ENCODE measurements around the gene ADGRV1.

GRCh38 chr5:90547072-90547536, 11.5 kb upstream of the ADGRV1 start:
- TF ChIP-seq FOXM1 (IDR thresholded peaks at IDR 0.05; ENCODE audit: borderline replicate concordance) (no peak), ARNT (IDR thresholded peaks at IDR 0.05) (no peak), CTBP1 (IDR thresholded peaks at IDR 0.05; ENCODE audit: borderline replicate concordance) (no peak), SP1 (IDR thresholded peaks at IDR 0.05) (no peak), ZNF384 (IDR thresholded peaks at IDR 0.05) (no peak), TARDBP (IDR thresholded peaks at IDR 0.05) (no peak), ELF4 (IDR thresholded peaks at IDR 0.05) (no peak), HDGF (IDR thresholded peaks at IDR 0.05; ENCODE audit: borderline replicate concordance) (no peak), LEF1 (IDR thresholded peaks at IDR 0.05; ENCODE audit: borderline replicate concordance) (no peak), SUZ12 (IDR thresholded peaks at IDR 0.05) (no peak), FOXK2 (IDR thresholded peaks at IDR 0.05) (no peak)
- TF ChIP-seq, protein P1, sequence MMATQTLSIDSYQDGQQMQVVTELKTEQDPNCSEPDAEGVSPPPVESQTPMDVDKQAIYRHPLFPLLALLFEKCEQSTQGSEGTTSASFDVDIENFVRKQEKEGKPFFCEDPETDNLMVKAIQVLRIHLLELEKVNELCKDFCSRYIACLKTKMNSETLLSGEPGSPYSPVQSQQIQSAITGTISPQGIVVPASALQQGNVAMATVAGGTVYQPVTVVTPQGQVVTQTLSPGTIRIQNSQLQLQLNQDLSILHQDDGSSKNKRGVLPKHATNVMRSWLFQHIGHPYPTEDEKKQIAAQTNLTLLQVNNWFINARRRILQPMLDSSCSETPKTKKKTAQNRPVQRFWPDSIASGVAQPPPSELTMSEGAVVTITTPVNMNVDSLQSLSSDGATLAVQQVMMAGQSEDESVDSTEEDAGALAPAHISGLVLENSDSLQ (IDR thresholded peaks at IDR 0.05), result no peak
